HEK293 (cell line): Measurements from ENCODE around the gene ASPSCR1.

Experiments used
- CTCF ChIA-PET: fragments of 350-600 bp; formaldehyde crosslinking; extraction: SDS; loops from one replicate; lab custom pipeline; 2021; ENCODE audit warnings: antibody characterized with exemption; lab: Yijun Ruan, JAX
- POLR2A ChIA-PET: fragments of 300-600 bp; formaldehyde crosslinking; extraction: SDS; loops from one replicate; lab custom pipeline; 2020; ENCODE audit warnings: antibody characterized with exemption, inconsistent platforms; lab: Yijun Ruan, JAX
- H3K27ac ChIP-seq: fragments of 200-500 bp; sonication (Bioruptor generic); 2 replicates; pipeline ENCODE4 v1.5.1; 2014; ENCODE audit warnings: low read depth, low read length, control low read depth, inconsistent platforms; ENCODE audit errors: extremely low read depth
- H3K36me3 ChIP-seq, 2 experiments: fragments of 200-500 bp in 1 of 2; sonication (Bioruptor generic) in 1 of 2; 1 replicate in 1 of 2; 2 replicates in 1 of 2; pipeline ENCODE4 v1.5.1; 2014 to 2017; ENCODE audit warnings: inconsistent platforms in 2 of 2, low read length in 2 of 2; ENCODE audit not compliant: control insufficient read depth in 2 of 2, insufficient read depth in 1 of 2
- H3K4me1 ChIP-seq: fragments of 200-500 bp; sonication (Bioruptor generic); 2 replicates; pipeline ENCODE4 v1.5.1; 2014; ENCODE audit warnings: mild to moderate bottlenecking, low read length, inconsistent platforms; ENCODE audit not compliant: control insufficient read depth, insufficient read depth
- H3K4me3 ChIP-seq: 2 replicates; pipeline ENCODE4 v1.5.1; 2011; ENCODE audit warnings: low read depth, mild to moderate bottlenecking, control low read depth, low read length, moderate library complexity
- H3K9me3 ChIP-seq: fragments of 200-500 bp; sonication (Bioruptor generic); 2 replicates; pipeline ENCODE4 v1.5.1; 2014; ENCODE audit warnings: low read depth, low read length, inconsistent platforms; ENCODE audit not compliant: control insufficient read depth, insufficient read depth
- GLIS1 ChIP-seq: fragments of 450-650 bp; formaldehyde crosslinking; IDR thresholded peaks from 2 replicates; pipeline ENCODE4 v1.5.1; 2016; ENCODE audit warnings: missing biosample characterization, missing genetic modification characterization
- GLIS2 ChIP-seq: fragments of 450-650 bp; formaldehyde crosslinking; IDR thresholded peaks from 2 replicates; pipeline ENCODE4 v1.5.1; 2016; ENCODE audit warnings: missing biosample characterization, missing genetic modification characterization
- HOXA7 ChIP-seq: sonication (generic); formaldehyde crosslinking; IDR thresholded peaks from 2 replicates; pipeline ENCODE4 v1.8.1; 2022; ENCODE audit warnings: missing genetic modification reagents, borderline replicate concordance
- MZF1 ChIP-seq: fragments of 450-650 bp; formaldehyde crosslinking; IDR thresholded peaks from 2 replicates; pipeline ENCODE4 v1.5.1; 2017; ENCODE audit warnings: missing biosample characterization, missing genetic modification characterization, borderline replicate concordance
- PRDM10 ChIP-seq: fragments of 450-650 bp; formaldehyde crosslinking; IDR thresholded peaks from 2 replicates; pipeline ENCODE4 v1.5.1; 2016; ENCODE audit warnings: missing biosample characterization, missing genetic modification characterization
- PRDM2 ChIP-seq: fragments of 450-650 bp; formaldehyde crosslinking; IDR thresholded peaks from 2 replicates; pipeline ENCODE4 v1.5.1; 2016; ENCODE audit warnings: missing biosample characterization, missing genetic modification characterization, borderline replicate concordance
- REST ChIP-seq: fragments of 450-650 bp; formaldehyde crosslinking; IDR thresholded peaks from 2 replicates; pipeline ENCODE4 v1.5.1; 2016; ENCODE audit warnings: missing biosample characterization, missing genetic modification characterization
- TSHZ1 ChIP-seq: fragments of 450-650 bp; formaldehyde crosslinking; IDR thresholded peaks from 2 replicates; pipeline ENCODE4 v1.5.1; 2016; ENCODE audit warnings: missing biosample characterization, missing genetic modification characterization, borderline replicate concordance
- ZIC2 ChIP-seq: fragments of 450-650 bp; formaldehyde crosslinking; IDR thresholded peaks from 2 replicates; pipeline ENCODE4 v1.5.1; 2016; ENCODE audit warnings: missing biosample characterization, missing genetic modification characterization
- ZNF501 ChIP-seq: fragments of 450-650 bp; formaldehyde crosslinking; IDR thresholded peaks from 2 replicates; pipeline ENCODE4 v1.5.1; 2016; ENCODE audit warnings: missing biosample characterization, missing genetic modification characterization
- ZNF510 ChIP-seq: fragments of 450-650 bp; formaldehyde crosslinking; IDR thresholded peaks from 2 replicates; pipeline ENCODE4 v1.5.1; 2018; ENCODE audit warnings: mild to moderate bottlenecking, missing genetic modification characterization, missing biosample characterization; ENCODE audit not compliant: insufficient replicate concordance
- ZNF660 ChIP-seq: fragments of 450-650 bp; IDR thresholded peaks from 2 replicates; pipeline ENCODE4 v1.5.1; 2018; ENCODE audit warnings: missing biosample characterization, mild to moderate bottlenecking, missing genetic modification characterization
- ZNF704 ChIP-seq: fragments of 450-650 bp; formaldehyde crosslinking; IDR thresholded peaks from 2 replicates; pipeline ENCODE4 v1.5.1; 2016; ENCODE audit warnings: missing biosample characterization, missing genetic modification characterization
- ZNF707 ChIP-seq: fragments of 450-650 bp; formaldehyde crosslinking; IDR thresholded peaks from 2 replicates; pipeline ENCODE4 v1.5.1; 2016; ENCODE audit warnings: missing biosample characterization, missing genetic modification characterization
- ZNF76 ChIP-seq: fragments of 450-650 bp; formaldehyde crosslinking; IDR thresholded peaks from 2 replicates; pipeline ENCODE4; 2016; ENCODE audit warnings: low read depth, missing biosample characterization, missing genetic modification characterization, borderline replicate concordance
- ZNF777 ChIP-seq: fragments of 450-650 bp; formaldehyde crosslinking; IDR thresholded peaks from 2 replicates; pipeline ENCODE4 v1.5.1; 2017; ENCODE audit warnings: missing biosample characterization, missing genetic modification characterization, borderline replicate concordance

Gene ASPSCR1

GRCh38 chr17:81961521-81962498 lies 15.6 kb upstream of the ASPSCR1 start:
- ChIA-PET CTCF (interaction anchor here (1.1 to 3.0 kb wide), 4 partner anchors 43 to 65 kb away, joined by 3 to 105 read pairs (median 17); partner anchors contain the start of genes CENPX and LRRC45), POLR2A (interaction anchor here (0.6 to 2.0 kb wide), 2 partner anchors 58 to 162 kb away, joined by 4 to 5 read pairs; no protein-coding TSS in a partner anchor)
- peaks cover 4% of the 10 kb centered on the region; the same call in 1 of the 2 replicates for H3K4me1 ChIP-seq
- H3K36me3 ChIP-seq = no peaks in the 10 kb centered on the region
- H3K9me3 ChIP-seq = no peaks in the 10 kb centered on the region
- H3K4me3 ChIP-seq = no peak overlapping the region
- H3K27ac ChIP-seq = no peak overlapping the region
- TF ChIP-seq GLIS2 (peak; percentile 8; the same call in 1 of the 2 replicates), ZNF660 (tag by site-specific recombination) (no peak), HOXA7 (CRISPR knock-in tag) (no peak), ZNF777 (tag by site-specific recombination) (no peak), ZNF707 (tag by site-specific recombination) (no peak), ZNF704 (tag by site-specific recombination) (no peak), PRDM2 (no peak), MZF1 (tag by site-specific recombination) (no peak), ZNF76 (tag by site-specific recombination) (no peak), TSHZ1 (no peak), ZNF510 (tag by site-specific recombination) (no peak), ZNF501 (tag by site-specific recombination) (no peak), ZIC2 (tag by site-specific recombination) (peak; percentile 20; the same call in 1 of the 2 replicates), PRDM10 (no peak), GLIS1 (0 out of 2 replicates have a peak, but pooled peaks have one; percentile 25), REST (tag by site-specific recombination) (peak; percentile 72; the same call in 1 of the 2 replicates)
